Measurements from ENCODE around the gene SH3BGRL2.

DNA sequence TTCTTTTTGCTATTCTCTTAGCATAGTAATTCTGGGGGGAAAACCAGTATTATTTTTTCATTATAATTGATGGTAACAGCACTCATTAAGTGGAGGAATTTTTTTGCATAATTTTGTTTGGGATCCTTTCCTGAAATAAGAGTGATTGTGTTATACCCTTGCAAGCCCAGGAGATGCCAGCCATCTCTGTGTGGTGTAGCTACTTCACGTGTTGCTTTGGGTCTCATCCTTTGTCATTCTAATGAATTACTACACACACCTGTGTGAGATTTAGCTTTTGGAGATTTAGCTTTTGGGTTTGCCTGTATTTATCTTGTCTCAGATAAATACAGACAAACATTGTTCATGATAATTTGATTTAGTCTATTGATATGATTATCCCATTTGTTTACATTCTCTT lies 76.5 kb downstream of the SH3BGRL2 start:
- TF ChIP-seq, protein P1, sequence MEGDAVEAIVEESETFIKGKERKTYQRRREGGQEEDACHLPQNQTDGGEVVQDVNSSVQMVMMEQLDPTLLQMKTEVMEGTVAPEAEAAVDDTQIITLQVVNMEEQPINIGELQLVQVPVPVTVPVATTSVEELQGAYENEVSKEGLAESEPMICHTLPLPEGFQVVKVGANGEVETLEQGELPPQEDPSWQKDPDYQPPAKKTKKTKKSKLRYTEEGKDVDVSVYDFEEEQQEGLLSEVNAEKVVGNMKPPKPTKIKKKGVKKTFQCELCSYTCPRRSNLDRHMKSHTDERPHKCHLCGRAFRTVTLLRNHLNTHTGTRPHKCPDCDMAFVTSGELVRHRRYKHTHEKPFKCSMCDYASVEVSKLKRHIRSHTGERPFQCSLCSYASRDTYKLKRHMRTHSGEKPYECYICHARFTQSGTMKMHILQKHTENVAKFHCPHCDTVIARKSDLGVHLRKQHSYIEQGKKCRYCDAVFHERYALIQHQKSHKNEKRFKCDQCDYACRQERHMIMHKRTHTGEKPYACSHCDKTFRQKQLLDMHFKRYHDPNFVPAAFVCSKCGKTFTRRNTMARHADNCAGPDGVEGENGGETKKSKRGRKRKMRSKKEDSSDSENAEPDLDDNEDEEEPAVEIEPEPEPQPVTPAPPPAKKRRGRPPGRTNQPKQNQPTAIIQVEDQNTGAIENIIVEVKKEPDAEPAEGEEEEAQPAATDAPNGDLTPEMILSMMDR (IDR thresholded peaks at IDR 0.05): no peak
- TF ChIP-seq POLR2A (IDR thresholded peaks at IDR 0.05): no peak
